ENCODE measurements around the gene PNP.

Gene PNP

GRCh38 chr14:20469242-20469889 lies at the start of gene PNP (continued):
- TF ChIP-seq ZNF768 (tag by site-specific recombination; IDR thresholded peaks at IDR 0.05) (no peak; the same call in 1 of the 2 replicates), ZNF791 (tag by site-specific recombination; IDR thresholded peaks at IDR 0.05) (no peak), BCL11A (tag by site-specific recombination; IDR thresholded peaks at IDR 0.05; ENCODE audit: low read depth) (no peak), ZBTB8A (tag by site-specific recombination; IDR thresholded peaks at IDR 0.05) (peak; percentile 93), ZNF157 (tag by site-specific recombination; IDR thresholded peaks at IDR 0.05) (no peak), ZNF830 (tag by site-specific recombination; IDR thresholded peaks at IDR 0.05; ENCODE audit: low read depth) (no peak), ZNF416 (tag by site-specific recombination; IDR thresholded peaks at IDR 0.05) (no peak), PRDM4 (tag by site-specific recombination; IDR thresholded peaks at IDR 0.05) (no peak), PRDM10 (tag by site-specific recombination; IDR thresholded peaks at IDR 0.05) (peak; percentile 61), ZNF341 (tag by site-specific recombination; IDR thresholded peaks at IDR 0.05; ENCODE audit: low read depth) (peak; percentile 12; the same call in 1 of the 2 replicates), ZNF362 (tag by site-specific recombination; IDR thresholded peaks at IDR 0.05) (no peak), ZNF404 (tag by site-specific recombination; IDR thresholded peaks at IDR 0.05) (no peak), ZNF580 (tag by site-specific recombination; IDR thresholded peaks at IDR 0.05) (peak; percentile 66; the same call in 1 of the 2 replicates), ZNF140 (tag by site-specific recombination; IDR thresholded peaks at IDR 0.05) (no peak), ZNF639 (tag by site-specific recombination; IDR thresholded peaks at IDR 0.05) (peak; percentile 89), ZNF529 (tag by site-specific recombination; IDR thresholded peaks at IDR 0.05; ENCODE audit: insufficient replicate concordance) (no peak), FEZF1 (tag by site-specific recombination; IDR thresholded peaks at IDR 0.05) (no peak), ZNF48 (tag by site-specific recombination; IDR thresholded peaks at IDR 0.05) (no peak), ZNF302 (tag by site-specific recombination; IDR thresholded peaks at IDR 0.05; ENCODE audit: low read depth) (no peak), MYNN (tag by site-specific recombination; IDR thresholded peaks at IDR 0.05; ENCODE audit: borderline replicate concordance) (no peak), ZNF548 (tag by site-specific recombination; IDR thresholded peaks at IDR 0.05) (no peak), ZNF24 (tag by site-specific recombination; IDR thresholded peaks at IDR 0.05) (peak; percentile 89), ZNF610 (tag by site-specific recombination; IDR thresholded peaks at IDR 0.05; ENCODE audit: borderline replicate concordance) (peak; percentile 81), ZNF624 (tag by site-specific recombination; IDR thresholded peaks at IDR 0.05) (no peak), ZNF701 (tag by site-specific recombination; IDR thresholded peaks at IDR 0.05) (no peak), ZNF138 (tag by site-specific recombination; IDR thresholded peaks at IDR 0.05; ENCODE audit: borderline replicate concordance) (no peak), HOXD13 (CRISPR knock-in tag; IDR thresholded peaks at IDR 0.05; ENCODE audit: borderline replicate concordance) (no peak; the same call in 1 of the 2 replicates), ZNF148 (tag by site-specific recombination; IDR thresholded peaks at IDR 0.05; ENCODE audit: borderline replicate concordance) (no peak), ZNF544 (tag by site-specific recombination; IDR thresholded peaks at IDR 0.05) (no peak)

Measured in HEK293 (cell line).